HCT116 (cell line): ENCODE results near the gene RNF8. TPM values are rescaled to one million over a fixed set of nuclear protein-coding genes. Genes with fewer than 3 reads are reported as not detected.

Experiments used
- ATAC-seq: fragments of 200-7000 bp; cut with Tn5 transposase; 2 replicates; pipeline ENCODE4 v1.9.1; 2020; ENCODE audit warnings: mild to moderate bottlenecking, moderate library complexity
- BruUV-seq: library from RNA; stranded (reverse); fragments of 400-500 nt; replicated peaks from 2 replicates; lab custom pipeline; 2021; lab: Mats Ljungman, UMichigan
- CTCF ChIA-PET: fragments of 300-600 bp; sonication (Branson Sonifier 250); formaldehyde crosslinking; loops from one replicate; lab custom pipeline; 2021; ENCODE audit warnings: antibody characterized with exemption; lab: Charles Lee
- POLR2A ChIA-PET: fragments of 300-600, 350-600 bp; sonication (Branson Sonifier 250); formaldehyde crosslinking; loops from one replicate; lab custom pipeline; 2021; ENCODE audit warnings: antibody characterized with exemption; lab: Charles Lee
- RAD21 ChIA-PET, 2 experiments: fragments of 300-600 bp; sonication (Branson Sonifier 250); formaldehyde crosslinking; loops; one replicate each; lab custom pipeline; 2023; ENCODE audit warnings: low total read pairs in 2 of 2; ENCODE audit not compliant: uncharacterized antibody in 2 of 2, unreplicated experiment in 2 of 2, low non-redundant PET in 1 of 2; lab: Charles Lee
- DNase-seq: peaks from one replicate; pipeline ENCODE4 v3.0.0-alpha.2; 2010; ENCODE audit warnings: low read depth, low spot score
- H2AFZ ChIP-seq: fragments of 200-600 bp; shearing (Covaris generic), sonication (generic); 2 replicates; pipeline ENCODE4 v1.6.1; 2017; ENCODE audit warnings: low read depth, mixed run types, mixed read lengths, antibody characterized with exemption, low read length; ENCODE audit not compliant: poor library complexity, severe bottlenecking
- H3K27ac ChIP-seq: 2 replicates; pipeline ENCODE4 v1.5.1; 2012; ENCODE audit warnings: low read depth, low read length
- H3K27me3 ChIP-seq: fragments of 200-600 bp; sonication (generic); 2 replicates; pipeline ENCODE4 v1.6.1; 2016; ENCODE audit warnings: mixed run types, low read length, mixed read lengths; ENCODE audit not compliant: insufficient read depth
- H3K36me3 ChIP-seq, 2 experiments: fragments of 200-500 bp in 1 of 2; fragments of 200-600 bp in 1 of 2; sonication (Bioruptor generic) in 1 of 2; sonication (generic) in 1 of 2; 2 replicates each; pipeline versions ENCODE4 v1.5.1 to v1.6.1; 2014 to 2016; ENCODE audit warnings: low read length in 2 of 2, inconsistent platforms in 1 of 2, mixed read lengths in 1 of 2, mixed run types in 1 of 2; ENCODE audit not compliant: insufficient read depth in 2 of 2, control insufficient read depth in 1 of 2
- H3K4me1 ChIP-seq, 2 experiments: fragments of 200-600 bp in 1 of 2; sonication (generic) in 1 of 2; 2 replicates each; pipeline versions ENCODE4 v1.5.1 to v1.6.1; 2012 to 2017; ENCODE audit warnings: low read length in 2 of 2, inconsistent platforms in 1 of 2, mild to moderate bottlenecking in 1 of 2, mixed read lengths in 1 of 2, mixed run types in 1 of 2, moderate library complexity in 1 of 2; ENCODE audit not compliant: insufficient read depth in 2 of 2, control insufficient read depth in 1 of 2
- H3K4me2 ChIP-seq: fragments of 200-600 bp; sonication (generic); 2 replicates; pipeline ENCODE4 v1.6.1; 2017; ENCODE audit warnings: mixed run types, low read length, mixed read lengths
- H3K4me3 ChIP-seq, 2 experiments: fragments of 200-600 bp in 1 of 2; sonication (generic) in 1 of 2; replicated peaks in 1 of 2; 2 replicates each; pipeline ENCODE4 v1.5.1; 2011 to 2016; ENCODE audit warnings: low read length in 2 of 2, control low read depth in 1 of 2, low read depth in 1 of 2, mild to moderate bottlenecking in 1 of 2, mixed read lengths in 1 of 2, mixed run types in 1 of 2
- H3K79me2 ChIP-seq: fragments of 200-600 bp; sonication (generic); 2 replicates; pipeline ENCODE4 v1.6.1; 2017; ENCODE audit warnings: mild to moderate bottlenecking, mixed run types, low read length, moderate library complexity, mixed read lengths; ENCODE audit not compliant: insufficient read depth
- H3K9ac ChIP-seq: fragments of 200-600 bp; sonication (generic); 2 replicates; pipeline ENCODE4 v1.6.1; 2016; ENCODE audit warnings: low read length, mixed read lengths
- H3K9me2 ChIP-seq: fragments of 200-600 bp; sonication (generic), shearing (Covaris generic); 2 replicates; pipeline ENCODE4 v1.6.1; 2017; ENCODE audit warnings: mixed run types, mild to moderate bottlenecking, moderate library complexity; ENCODE audit not compliant: insufficient read depth
- H3K9me3 ChIP-seq, 2 experiments: fragments of 200-500 bp in 1 of 2; fragments of 200-600 bp in 1 of 2; sonication (Bioruptor generic) in 1 of 2; sonication (generic) in 1 of 2; 2 replicates each; pipeline ENCODE4 v1.6.1; 2014 to 2017; ENCODE audit warnings: low read length in 2 of 2, mixed read lengths in 2 of 2, inconsistent platforms in 1 of 2, low read depth in 1 of 2, mild to moderate bottlenecking in 1 of 2, mixed run types in 1 of 2, moderate library complexity in 1 of 2; ENCODE audit not compliant: control insufficient read depth in 1 of 2, insufficient read depth in 1 of 2
- H4K20me1 ChIP-seq: fragments of 200-600 bp; sonication (generic), shearing (Covaris generic); 2 replicates; pipeline ENCODE4 v1.6.1; 2017; ENCODE audit warnings: mixed run types, mild to moderate bottlenecking, moderate library complexity; ENCODE audit not compliant: insufficient read depth
- CTCF ChIP-seq, 3 experiments: fragments of 200-600 bp in 1 of 3; sonication (generic) in 1 of 3; IDR thresholded peaks in 2 of 3; conservative IDR thresholded peaks in 1 of 3; 2 replicates each; pipeline ENCODE4 v1.5.1; 2012 to 2017; ENCODE audit warnings: low read depth in 2 of 3, low read length in 2 of 3, antibody characterized with exemption in 1 of 3, borderline replicate concordance in 1 of 3, control low read depth in 1 of 3, mild to moderate bottlenecking in 1 of 3, mixed read lengths in 1 of 3, mixed run types in 1 of 3, moderate library complexity in 1 of 3; ENCODE audit not compliant: insufficient read depth in 1 of 3
- EZH2 ChIP-seq: fragments of 200-600 bp; sonication (generic); IDR thresholded peaks from 2 replicates; pipeline ENCODE4 v1.6.1; 2017; ENCODE audit warnings: antibody characterized with exemption, mixed run types
- FOSL1 ChIP-seq: IDR thresholded peaks from 2 replicates; pipeline ENCODE4 v1.6.1; 2012; ENCODE audit warnings: low read depth
- MAX ChIP-seq: IDR thresholded peaks from 2 replicates; pipeline ENCODE4 v1.6.1; 2012
- POLR2AphosphoS5 ChIP-seq: IDR thresholded peaks from 2 replicates; pipeline ENCODE4 v1.6.1; 2011; ENCODE audit warnings: mild to moderate bottlenecking, low read depth, low read length, moderate library complexity
- SIN3A ChIP-seq: IDR thresholded peaks from 2 replicates; pipeline ENCODE4 v1.6.1; 2012; ENCODE audit warnings: low read depth
- SRF ChIP-seq: IDR thresholded peaks from 2 replicates; pipeline ENCODE4 v1.6.1; 2012; ENCODE audit warnings: low read depth
- intact Hi-C: fragments of 100-400 bp; cut with micrococcal nuclease; formaldehyde crosslinking; loops from 2 replicates; pipeline ENCODE4 v1.10.0; 2022
- total RNA-seq: library from RNA; stranded (reverse); gene quantifications from one replicate; pipeline ENCODE4 v1.2.1, GENCODE V29; 2021; ENCODE audit not compliant: unreplicated experiment
- TF ChIP-seq, protein P1 (sequence below): IDR thresholded peaks from 2 replicates; pipeline ENCODE4 v1.6.1; 2012; ENCODE audit warnings: low read depth

Gene RNF8
- total RNA-seq, 1 experiment from 2014 or later = 28.0 TPM

- Histone ChIP-seq H3K36me3 (peaks cover 11 to 14% of the 10 kb centered on the region in 2 experiments; a peak in 3 of 4 replicates), H3K27ac (no peak overlapping the region), H3K9me2 (no peaks in the 10 kb centered on the region), H2AFZ (no peak overlapping the region), H3K9ac (no peak overlapping the region), H4K20me1 (0 out of 2 replicates have a peak, but pooled peaks cover 4% of the 10 kb centered on the region), H3K4me1 (no peaks in the 10 kb centered on the region), H3K4me2 (no peak overlapping the region), H3K27me3 (no peaks in the 10 kb centered on the region), H3K9me3 (no peaks in the 10 kb centered on the region), H3K4me3 (no peak overlapping the region), H3K79me2 (no peaks in the 10 kb centered on the region)
- BruUV-seq = no TSS peak
- ChIA-PET RAD21 (no interaction called here), CTCF (no interaction called here), POLR2A (no interaction called here)
- DNase-seq (no peak), ATAC-seq (no peak)
- intact Hi-C loops = no loop called here
- TF ChIP-seq MAX = no peak
- TF ChIP-seq SIN3A = no peak
- TF ChIP-seq, protein P1, sequence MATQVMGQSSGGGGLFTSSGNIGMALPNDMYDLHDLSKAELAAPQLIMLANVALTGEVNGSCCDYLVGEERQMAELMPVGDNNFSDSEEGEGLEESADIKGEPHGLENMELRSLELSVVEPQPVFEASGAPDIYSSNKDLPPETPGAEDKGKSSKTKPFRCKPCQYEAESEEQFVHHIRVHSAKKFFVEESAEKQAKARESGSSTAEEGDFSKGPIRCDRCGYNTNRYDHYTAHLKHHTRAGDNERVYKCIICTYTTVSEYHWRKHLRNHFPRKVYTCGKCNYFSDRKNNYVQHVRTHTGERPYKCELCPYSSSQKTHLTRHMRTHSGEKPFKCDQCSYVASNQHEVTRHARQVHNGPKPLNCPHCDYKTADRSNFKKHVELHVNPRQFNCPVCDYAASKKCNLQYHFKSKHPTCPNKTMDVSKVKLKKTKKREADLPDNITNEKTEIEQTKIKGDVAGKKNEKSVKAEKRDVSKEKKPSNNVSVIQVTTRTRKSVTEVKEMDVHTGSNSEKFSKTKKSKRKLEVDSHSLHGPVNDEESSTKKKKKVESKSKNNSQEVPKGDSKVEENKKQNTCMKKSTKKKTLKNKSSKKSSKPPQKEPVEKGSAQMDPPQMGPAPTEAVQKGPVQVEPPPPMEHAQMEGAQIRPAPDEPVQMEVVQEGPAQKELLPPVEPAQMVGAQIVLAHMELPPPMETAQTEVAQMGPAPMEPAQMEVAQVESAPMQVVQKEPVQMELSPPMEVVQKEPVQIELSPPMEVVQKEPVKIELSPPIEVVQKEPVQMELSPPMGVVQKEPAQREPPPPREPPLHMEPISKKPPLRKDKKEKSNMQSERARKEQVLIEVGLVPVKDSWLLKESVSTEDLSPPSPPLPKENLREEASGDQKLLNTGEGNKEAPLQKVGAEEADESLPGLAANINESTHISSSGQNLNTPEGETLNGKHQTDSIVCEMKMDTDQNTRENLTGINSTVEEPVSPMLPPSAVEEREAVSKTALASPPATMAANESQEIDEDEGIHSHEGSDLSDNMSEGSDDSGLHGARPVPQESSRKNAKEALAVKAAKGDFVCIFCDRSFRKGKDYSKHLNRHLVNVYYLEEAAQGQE = no peak
- TF ChIP-seq EZH2 = no peak
These were observed 37.3 kb downstream of the RNF8 start for GRCh38 chr6:37391120-37391519.

- intact Hi-C loops = no loop called here
- no TSS peak for BruUV-seq
- peaks cover 5 to 11% of the 10 kb centered on the region in 2 experiments; a peak in 3 of 4 replicates for H3K36me3 ChIP-seq
- TF ChIP-seq SRF (no peak), EZH2 (no peak), CTCF (IDR thresholded peaks at IDR 0.05 in 2 of 3, conservative IDR thresholded peaks at IDR 0.05 in 1 of 3; ENCODE audit: borderline replicate concordance in 1 of 3, insufficient read depth in 1 of 3, low read depth in 2 of 3, low read length in 2 of 3) (no peak), POLR2AphosphoS5 (no peak), FOSL1 (no peak), MAX (no peak)
- TF ChIP-seq, protein P1 = no peak
These were observed 39.0 kb downstream of the RNF8 start for GRCh38 chr6:37392821-37393220.

More at GRCh38 chr6:37392821-37393220, 39.0 kb downstream of the RNF8 start:
- H2AFZ ChIP-seq = no peak overlapping the region
- H4K20me1 ChIP-seq = 0 out of 2 replicates have a peak, but pooled peaks cover 4% of the 10 kb centered on the region
- no peaks in the 10 kb centered on the region for H3K27me3 ChIP-seq
- no peaks in the 10 kb centered on the region for H3K9me3 ChIP-seq
- no peak for DNase-seq
- no peaks in the 10 kb centered on the region for H3K4me1 ChIP-seq
- no peak overlapping the region for H3K9ac ChIP-seq
- no peaks in the 10 kb centered on the region for H3K9me2 ChIP-seq
- ChIA-PET RAD21 (no interaction called here), POLR2A (no interaction called here), CTCF (no interaction called here)
- H3K27ac ChIP-seq = no peak overlapping the region
- H3K4me2 ChIP-seq = no peak overlapping the region
- no peak overlapping the region for H3K4me3 ChIP-seq
- no peak for ATAC-seq
- no peaks in the 10 kb centered on the region for H3K79me2 ChIP-seq
